Osteoblast (primary cell): ENCODE results near the gene TRIM24. TPM values are rescaled to one million over a fixed set of nuclear protein-coding genes. Genes with fewer than 3 reads are reported as not detected.

ENCODE experiments used
- DNase-seq: peaks from one replicate; pipeline ENCODE4 v3.0.0; 2011; ENCODE audit warnings: low spot score, mixed read lengths; ENCODE audit not compliant: insufficient read length; ENCODE audit errors: missing footprints
- H2AFZ ChIP-seq: 2 replicates; pipeline ENCODE4 v1.6.0; 2011; ENCODE audit warnings: mild to moderate bottlenecking, low read length
- H3K27ac ChIP-seq: 2 replicates; pipeline ENCODE4 v1.5.1; 2011; ENCODE audit warnings: mild to moderate bottlenecking, low read depth, low read length, moderate library complexity
- H3K27me3 ChIP-seq: 2 replicates; pipeline ENCODE4 v1.6.0; 2012; ENCODE audit warnings: mild to moderate bottlenecking, control low read depth, inconsistent platforms, low read length, moderate library complexity; ENCODE audit not compliant: insufficient read depth
- H3K36me3 ChIP-seq: 2 replicates; pipeline ENCODE4 v1.5.1; 2011; ENCODE audit warnings: mild to moderate bottlenecking, low read length, control low read depth, moderate library complexity; ENCODE audit not compliant: insufficient read depth
- H3K4me1 ChIP-seq: 2 replicates; pipeline ENCODE4 v1.5.1; 2011; ENCODE audit warnings: mild to moderate bottlenecking, low read length, control low read depth, moderate library complexity; ENCODE audit not compliant: insufficient read depth
- H3K4me2 ChIP-seq: 2 replicates; pipeline ENCODE4 v1.6.0; 2011; ENCODE audit warnings: mild to moderate bottlenecking, low read length; ENCODE audit not compliant: insufficient read depth
- H3K4me3 ChIP-seq: fragments of 200-600 bp; sonication (generic); 3 replicates; pipeline ENCODE4 v1.5.1; 2012; ENCODE audit warnings: mild to moderate bottlenecking, low read length, inconsistent platforms; ENCODE audit not compliant: insufficient read depth
- H3K79me2 ChIP-seq: 2 replicates; pipeline ENCODE4 v1.6.0; 2012; ENCODE audit warnings: mild to moderate bottlenecking, low read length, control low read depth, inconsistent platforms; ENCODE audit not compliant: insufficient read depth
- H3K9me3 ChIP-seq: 2 replicates; pipeline ENCODE4 v1.5.1; 2011; ENCODE audit warnings: low read depth, low read length, control low read depth
- H4K20me1 ChIP-seq: 2 replicates; pipeline ENCODE4 v1.6.0; 2012; ENCODE audit warnings: mild to moderate bottlenecking, low read length, control low read depth; ENCODE audit not compliant: insufficient read depth
- total RNA-seq: library from RNA; depleted of rRNA; stranded (reverse); fragments of >200 nt; gene quantifications from 2 replicates; pipeline ENCODE4 v1.2.3, GENCODE V29; 2012
- TF ChIP-seq, protein P1 (sequence below): IDR thresholded peaks from 2 replicates; pipeline ENCODE4 v1.5.1; 2011; ENCODE audit warnings: mild to moderate bottlenecking, low read depth, low read length, moderate library complexity; ENCODE audit errors: extremely low read depth

TRIM24 gene
- total RNA-seq, 1 donor = 8.0 TPM

DNA sequence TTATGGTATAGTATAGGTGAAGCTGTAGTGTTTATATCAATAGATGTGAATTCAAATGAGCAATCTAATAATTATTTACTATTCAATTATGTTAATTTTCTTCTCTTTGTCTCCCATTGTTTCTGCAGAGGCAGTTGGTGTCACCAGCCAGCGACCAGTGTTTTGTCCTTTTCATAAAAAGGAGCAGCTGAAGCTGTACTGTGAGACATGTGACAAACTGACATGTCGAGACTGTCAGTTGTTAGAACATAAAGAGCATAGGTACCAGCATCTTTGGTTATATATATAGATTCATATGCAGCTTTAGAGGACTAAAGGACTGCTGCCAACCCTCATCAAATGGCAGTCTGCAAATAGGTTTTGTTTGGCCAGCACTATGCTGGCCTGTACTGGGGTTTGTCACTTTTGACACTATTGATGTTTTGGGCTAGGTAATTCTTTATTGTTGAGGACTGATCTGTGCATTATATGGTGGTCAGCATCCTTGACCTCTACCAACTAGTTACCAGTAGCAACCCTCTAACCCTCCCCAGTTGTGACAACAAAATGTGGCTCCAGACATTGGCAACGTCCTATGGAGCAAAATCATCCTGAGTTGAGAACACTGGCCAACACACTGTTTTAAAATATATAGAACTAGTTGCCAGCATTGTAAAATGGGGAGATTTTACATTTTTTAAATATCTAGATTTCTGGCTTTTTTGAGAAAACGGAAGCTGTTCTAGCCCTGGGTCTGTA is 59.2 kb downstream of the TRIM24 start:
- Histone ChIP-seq H3K27me3 (no peaks in the 10 kb centered on the region), H3K4me3 (no peak overlapping the region), H2AFZ (no peak overlapping the region), H4K20me1 (no peaks in the 10 kb centered on the region), H3K79me2 (peaks cover 2% of the 10 kb centered on the region), H3K4me1 (no peaks in the 10 kb centered on the region), H3K4me2 (no peak overlapping the region), H3K36me3 (peaks cover 7% of the 10 kb centered on the region), H3K9me3 (no peaks in the 10 kb centered on the region), H3K27ac (no peak overlapping the region)
- no peak for DNase-seq
- TF ChIP-seq, protein P1, sequence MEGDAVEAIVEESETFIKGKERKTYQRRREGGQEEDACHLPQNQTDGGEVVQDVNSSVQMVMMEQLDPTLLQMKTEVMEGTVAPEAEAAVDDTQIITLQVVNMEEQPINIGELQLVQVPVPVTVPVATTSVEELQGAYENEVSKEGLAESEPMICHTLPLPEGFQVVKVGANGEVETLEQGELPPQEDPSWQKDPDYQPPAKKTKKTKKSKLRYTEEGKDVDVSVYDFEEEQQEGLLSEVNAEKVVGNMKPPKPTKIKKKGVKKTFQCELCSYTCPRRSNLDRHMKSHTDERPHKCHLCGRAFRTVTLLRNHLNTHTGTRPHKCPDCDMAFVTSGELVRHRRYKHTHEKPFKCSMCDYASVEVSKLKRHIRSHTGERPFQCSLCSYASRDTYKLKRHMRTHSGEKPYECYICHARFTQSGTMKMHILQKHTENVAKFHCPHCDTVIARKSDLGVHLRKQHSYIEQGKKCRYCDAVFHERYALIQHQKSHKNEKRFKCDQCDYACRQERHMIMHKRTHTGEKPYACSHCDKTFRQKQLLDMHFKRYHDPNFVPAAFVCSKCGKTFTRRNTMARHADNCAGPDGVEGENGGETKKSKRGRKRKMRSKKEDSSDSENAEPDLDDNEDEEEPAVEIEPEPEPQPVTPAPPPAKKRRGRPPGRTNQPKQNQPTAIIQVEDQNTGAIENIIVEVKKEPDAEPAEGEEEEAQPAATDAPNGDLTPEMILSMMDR = no peak

DNA sequence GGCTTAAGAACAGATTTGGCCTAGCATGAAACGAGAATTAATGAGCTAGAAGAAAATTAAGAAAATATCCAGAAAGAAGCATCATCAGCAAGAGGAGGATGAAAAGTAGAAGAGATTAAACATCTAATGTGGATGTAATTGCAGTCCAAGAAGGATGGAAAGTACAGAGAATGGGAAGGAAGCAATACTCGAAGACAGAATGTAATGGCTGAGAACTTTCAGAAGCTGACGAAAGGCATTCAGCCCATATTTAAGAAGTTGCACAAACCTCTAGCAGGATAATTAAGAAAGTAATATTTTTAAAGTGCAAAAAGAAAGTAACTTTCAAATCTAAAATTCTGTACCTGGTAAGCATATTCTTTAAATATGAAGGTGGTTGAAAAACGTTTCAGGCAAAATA is 60.7 kb downstream of the TRIM24 start:
- H3K36me3 ChIP-seq = peaks cover 10% of the 10 kb centered on the region
- H3K27ac ChIP-seq = no peak overlapping the region
- TF ChIP-seq, protein P1 = no peak
- no peak overlapping the region for H2AFZ ChIP-seq
- no peaks in the 10 kb centered on the region for H3K79me2 ChIP-seq
- no peaks in the 10 kb centered on the region for H3K27me3 ChIP-seq
- no peaks in the 10 kb centered on the region for H3K9me3 ChIP-seq
- no peak overlapping the region for H3K4me3 ChIP-seq
- no peaks in the 10 kb centered on the region for H4K20me1 ChIP-seq
- H3K4me2 ChIP-seq = no peak overlapping the region
- H3K4me1 ChIP-seq = no peaks in the 10 kb centered on the region
- no peak for DNase-seq

DNA sequence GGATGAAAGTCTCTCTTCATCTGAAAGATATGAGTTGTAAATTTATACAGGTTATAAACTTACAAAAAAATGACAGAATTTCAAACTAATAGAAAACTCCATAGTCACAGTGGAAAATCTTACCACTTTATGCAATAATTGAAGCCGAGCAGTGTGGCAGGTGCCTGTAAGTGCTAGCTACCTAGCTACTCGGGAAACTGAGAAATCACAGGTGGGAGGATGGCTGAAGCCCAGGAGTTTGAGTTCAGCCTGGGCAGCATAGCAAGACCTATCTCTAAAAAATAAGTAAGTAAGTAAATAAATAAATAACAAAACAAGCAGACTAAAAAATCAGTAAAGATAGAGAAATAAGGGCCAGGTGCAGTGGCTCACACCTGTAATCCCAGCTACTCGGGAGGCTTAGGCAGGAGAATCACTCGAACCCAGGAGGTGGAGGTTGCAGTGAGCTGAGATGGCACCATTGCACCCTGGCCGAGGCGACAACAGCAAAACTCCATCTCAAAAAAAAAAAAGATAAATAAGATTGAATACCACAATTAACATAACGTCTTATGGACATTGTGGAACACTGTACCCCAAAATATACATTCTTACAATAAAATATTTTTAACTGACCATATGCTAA is 61.9 kb downstream of the TRIM24 start:
- H3K36me3 ChIP-seq = peaks cover 11% of the 10 kb centered on the region
- no peaks in the 10 kb centered on the region for H3K4me1 ChIP-seq
- H3K79me2 ChIP-seq = no peaks in the 10 kb centered on the region
- no peak for DNase-seq
- H4K20me1 ChIP-seq = no peaks in the 10 kb centered on the region
- H3K4me2 ChIP-seq = no peak overlapping the region
- H3K27me3 ChIP-seq = no peaks in the 10 kb centered on the region
- H3K9me3 ChIP-seq = no peaks in the 10 kb centered on the region
- H3K4me3 ChIP-seq = no peak overlapping the region
- H2AFZ ChIP-seq = no peak overlapping the region
- no peak overlapping the region for H3K27ac ChIP-seq
- TF ChIP-seq, protein P1 = no peak

DNA sequence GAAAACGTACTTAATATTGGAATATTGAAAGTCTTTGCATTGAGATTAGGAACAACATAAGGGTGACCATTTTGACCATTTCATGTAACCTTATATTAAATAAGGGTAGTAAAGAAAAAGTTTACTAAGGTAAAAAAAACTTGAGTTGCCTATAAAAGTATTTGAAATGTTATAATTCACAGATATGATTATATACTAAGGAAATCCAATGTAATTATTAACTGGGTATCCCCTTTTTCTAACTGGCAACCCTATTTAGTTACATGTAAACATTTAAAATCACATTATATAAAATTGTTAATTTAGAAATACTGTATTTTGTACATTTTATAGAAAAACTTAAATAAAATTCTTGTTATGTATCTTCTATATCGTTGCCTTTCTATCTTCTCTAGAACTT is 64.2 kb downstream of the TRIM24 start:
- no peaks in the 10 kb centered on the region for H3K79me2 ChIP-seq
- H3K4me3 ChIP-seq = no peak overlapping the region
- peaks cover 8% of the 10 kb centered on the region for H3K9me3 ChIP-seq
- no peak overlapping the region for H3K27ac ChIP-seq
- H4K20me1 ChIP-seq = no peaks in the 10 kb centered on the region
- no peak overlapping the region for H3K4me2 ChIP-seq
- TF ChIP-seq, protein P1 = no peak
- no peaks in the 10 kb centered on the region for H3K4me1 ChIP-seq
- peaks cover 18% of the 10 kb centered on the region for H3K36me3 ChIP-seq
- DNase-seq = no peak
- H2AFZ ChIP-seq = no peak overlapping the region
- no peaks in the 10 kb centered on the region for H3K27me3 ChIP-seq
